Activated gamma-delta T cell treated with anti-CD3 and anti-CD28 coated beads, Interleukin-2, amount 50 U/mL, for 16 hours (primary cell): ENCODE data around the gene MEIS1.

Experiments
- DNase-seq: peaks from one replicate; pipeline ENCODE4 v3.0.0-alpha.2; 2020; ENCODE audit warnings: low read depth

The MEIS1 gene

GRCh38 chr2:66507673-66508201, 72.8 kb downstream of the MEIS1 start:
- DNase-seq: no peak

GRCh38 chr2:66508484-66509071, 73.7 kb downstream of the MEIS1 start:
- no peak for DNase-seq

- no peak for DNase-seq
Observed at GRCh38 chr2:66509326-66509811, 74.4 kb downstream of the MEIS1 start.

GRCh38 chr2:66512626-66513025, 77.7 kb downstream of the MEIS1 start:
- DNase-seq: no peak

- no peak for DNase-seq
Observed at GRCh38 chr2:66515743-66516142, 80.8 kb downstream of the MEIS1 start.

- DNase-seq: no peak
Observed at GRCh38 chr2:66516499-66516898, 81.6 kb downstream of the MEIS1 start.

- no peak for DNase-seq
Observed at GRCh38 chr2:66517772-66518171, 82.8 kb downstream of the MEIS1 start.

GRCh38 chr2:66519264-66519843, 84.4 kb downstream of the MEIS1 start:
- no peak for DNase-seq

- DNase-seq: no peak
Observed at GRCh38 chr2:66521291-66521922, 86.5 kb downstream of the MEIS1 start.

- DNase-seq: no peak
Observed at GRCh38 chr2:66522611-66523376, 87.9 kb downstream of the MEIS1 start.

- no peak for DNase-seq
Observed at GRCh38 chr2:66523377-66523969, 88.5 kb downstream of the MEIS1 start.

- no peak for DNase-seq
Observed at GRCh38 chr2:66523990-66524389, 89.1 kb downstream of the MEIS1 start.

- DNase-seq: no peak
Observed at GRCh38 chr2:66525606-66526005, 90.7 kb downstream of the MEIS1 start.

- DNase-seq: no peak
Observed at GRCh38 chr2:66526180-66526579, 91.3 kb downstream of the MEIS1 start.

- no peak for DNase-seq
Observed at GRCh38 chr2:66528974-66529724, 94.2 kb downstream of the MEIS1 start.

GRCh38 chr2:66530651-66531050, 95.7 kb downstream of the MEIS1 start:
- DNase-seq: no peak

- DNase-seq: no peak
Observed at GRCh38 chr2:66531155-66531554, 96.2 kb downstream of the MEIS1 start.

GRCh38 chr2:66531567-66531966, 96.6 kb downstream of the MEIS1 start:
- DNase-seq: no peak

GRCh38 chr2:66532972-66533868, 98.3 kb downstream of the MEIS1 start:
- no peak for DNase-seq

- DNase-seq: no peak
Observed at GRCh38 chr2:66534461-66534860, 99.5 kb downstream of the MEIS1 start.
